Tibial nerve (tissue), 4 donors: ENCODE data around the gene KHDRBS2. TPM values are rescaled to one million over a fixed set of nuclear protein-coding genes. Genes with fewer than 3 reads are reported as not detected.

Experiments
- DNase-seq, 2 donors: peaks; one replicate each; pipeline ENCODE4 v3.0.0-alpha.2; 2019; ENCODE audit warnings: low spot score in 2 of 2
- H3K27ac ChIP-seq, 4 donors: fragments of 200-600 bp; sonication (generic) in 3 of 4; one replicate each; pipeline ENCODE4 v1.5.1; 2017 to 2019; ENCODE audit warnings: mild to moderate bottlenecking in 1 of 4
- H3K27me3 ChIP-seq, 2 donors: fragments of 200-600 bp; sonication (generic) in 1 of 2; one replicate each; pipeline versions ENCODE4 v1.5.1 to v1.6.0; 2017 to 2019
- H3K36me3 ChIP-seq, 3 donors: fragments of 200-600 bp; sonication (generic); one replicate each; pipeline ENCODE4 v1.5.1; 2018 to 2019
- H3K4me1 ChIP-seq, 4 donors: fragments of 200-600 bp; sonication (generic) in 3 of 4; one replicate each; pipeline ENCODE4 v1.5.1; 2017 to 2019
- H3K4me3 ChIP-seq, 4 donors: fragments of 200-600 bp; sonication (generic) in 3 of 4; one replicate each; pipeline ENCODE4 v1.5.1; 2017 to 2019; ENCODE audit warnings: mild to moderate bottlenecking in 1 of 4, moderate library complexity in 1 of 4
- H3K9me3 ChIP-seq, 4 donors: fragments of 200-600 bp; sonication (generic) in 3 of 4; one replicate each; pipeline ENCODE4 v1.5.1; 2017 to 2019
- EP300 ChIP-seq, 2 donors: sonication (generic); formaldehyde crosslinking; IDR thresholded peaks; one replicate each; pipeline ENCODE4 v1.6.1; 2017; ENCODE audit warnings: antibody characterized with exemption in 2 of 2, mild to moderate bottlenecking in 1 of 2
- POLR2A ChIP-seq, 2 donors: fragments of 450-650 bp; IDR thresholded peaks; one replicate each; pipeline ENCODE4 v1.6.1; 2017; ENCODE audit warnings: antibody characterized with exemption in 2 of 2, mild to moderate bottlenecking in 2 of 2, moderate library complexity in 2 of 2
- WGBS, 2 donors: methylation state at CpG; one replicate each; pipeline ENCODE4 v1.1.5; 2018; 5-methylcytosine and 5-hydroxymethylcytosine counted together
- total RNA-seq, 4 donors: library from RNA; depleted of rRNA; stranded (reverse); fragments of >200 nt; gene quantifications; one replicate each; pipeline ENCODE4 v1.1.0, GENCODE V29; 2016
- TF ChIP-seq, protein P1 (sequence below), 5 experiments: fragments of 200-600 bp in 3 of 5; fragments of 450-650 bp in 2 of 5; sonication (generic) in 3 of 5; IDR thresholded peaks; one replicate each; pipeline ENCODE4 v1.5.1; 2016 to 2019; ENCODE audit warnings: antibody characterized with exemption in 5 of 5, mild to moderate bottlenecking in 3 of 5, moderate library complexity in 2 of 5

KHDRBS2 gene
- total RNA-seq, 4 donors from 2014 or later: 0.21 to 3.3 (median 0.22) TPM; not detected in 1

DNA sequence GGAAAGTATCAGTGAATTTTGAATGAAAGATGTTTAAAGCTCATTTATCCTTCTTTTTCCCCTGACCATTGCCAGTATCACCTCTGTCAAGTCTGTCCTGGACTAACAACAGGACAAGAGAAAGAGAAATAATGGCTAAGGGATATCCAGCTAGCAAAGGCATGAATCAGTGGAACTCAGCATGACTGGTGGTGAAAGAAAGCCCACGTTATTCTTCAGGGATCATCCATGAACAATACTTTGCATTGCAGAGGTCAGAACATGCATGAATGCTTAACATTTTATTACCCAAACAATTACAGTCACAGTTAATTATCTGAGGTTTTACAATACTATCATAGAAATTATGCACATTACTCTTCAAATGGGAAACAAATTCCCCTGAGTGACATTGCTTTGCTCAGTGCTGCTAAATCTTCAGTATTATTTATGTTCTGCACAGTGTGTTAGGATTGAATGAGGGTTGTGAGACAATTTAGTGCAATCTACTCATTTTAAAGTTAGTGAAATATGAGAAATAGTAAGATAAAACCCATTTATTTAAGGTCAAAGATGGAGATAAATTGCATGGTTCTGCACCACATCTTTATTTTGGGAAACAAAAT, 350.7 kb downstream of the KHDRBS2 start:
- Histone ChIP-seq H3K9me3 (no peaks in the 10 kb centered on the region), H3K36me3 (no peaks in the 10 kb centered on the region), H3K4me1 (no peaks in the 10 kb centered on the region), H3K27ac (no peak overlapping the region), H3K27me3 (no peaks in the 10 kb centered on the region), H3K4me3 (no peak overlapping the region)
- no peak for DNase-seq
- WGBS, 2 donors: 7 to 19% methylated on average over 1 of the region's 1 CpG
- TF ChIP-seq POLR2A (IDR thresholded peaks at IDR 0.05) (no peak), EP300 (IDR thresholded peaks at IDR 0.05) (no peak)
- TF ChIP-seq, protein P1, sequence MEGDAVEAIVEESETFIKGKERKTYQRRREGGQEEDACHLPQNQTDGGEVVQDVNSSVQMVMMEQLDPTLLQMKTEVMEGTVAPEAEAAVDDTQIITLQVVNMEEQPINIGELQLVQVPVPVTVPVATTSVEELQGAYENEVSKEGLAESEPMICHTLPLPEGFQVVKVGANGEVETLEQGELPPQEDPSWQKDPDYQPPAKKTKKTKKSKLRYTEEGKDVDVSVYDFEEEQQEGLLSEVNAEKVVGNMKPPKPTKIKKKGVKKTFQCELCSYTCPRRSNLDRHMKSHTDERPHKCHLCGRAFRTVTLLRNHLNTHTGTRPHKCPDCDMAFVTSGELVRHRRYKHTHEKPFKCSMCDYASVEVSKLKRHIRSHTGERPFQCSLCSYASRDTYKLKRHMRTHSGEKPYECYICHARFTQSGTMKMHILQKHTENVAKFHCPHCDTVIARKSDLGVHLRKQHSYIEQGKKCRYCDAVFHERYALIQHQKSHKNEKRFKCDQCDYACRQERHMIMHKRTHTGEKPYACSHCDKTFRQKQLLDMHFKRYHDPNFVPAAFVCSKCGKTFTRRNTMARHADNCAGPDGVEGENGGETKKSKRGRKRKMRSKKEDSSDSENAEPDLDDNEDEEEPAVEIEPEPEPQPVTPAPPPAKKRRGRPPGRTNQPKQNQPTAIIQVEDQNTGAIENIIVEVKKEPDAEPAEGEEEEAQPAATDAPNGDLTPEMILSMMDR (IDR thresholded peaks at IDR 0.05): no peak

DNA sequence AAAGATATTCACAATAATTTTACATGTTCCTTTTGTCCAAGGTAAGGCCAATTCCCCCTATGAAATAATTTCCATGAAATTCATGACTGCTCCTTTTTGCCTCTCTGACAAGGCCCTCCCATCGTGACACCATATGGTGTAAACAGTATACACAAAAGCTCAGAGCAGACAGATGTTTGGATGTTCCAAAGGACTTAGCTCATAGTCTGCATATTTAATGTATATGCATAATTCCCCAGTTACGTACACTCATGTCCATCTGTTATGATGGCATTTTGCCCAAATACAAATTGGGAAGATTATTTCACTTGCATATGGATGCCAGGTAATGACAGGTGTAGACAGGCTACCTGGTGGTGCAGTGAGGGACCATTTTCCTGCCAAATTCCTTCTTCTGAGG, 376.5 kb downstream of the KHDRBS2 start:
- no peak for TF ChIP-seq EP300 (IDR thresholded peaks at IDR 0.05)
- TF ChIP-seq, protein P1 (IDR thresholded peaks at IDR 0.05): no peak
- no peak for TF ChIP-seq POLR2A (IDR thresholded peaks at IDR 0.05)
- no peak overlapping the region for H3K4me3 ChIP-seq
- DNase-seq: no peak
- 90 to 93% methylated on average over 2 of the region's 2 CpGs for WGBS, 2 donors
- H3K4me1 ChIP-seq: no peaks in the 10 kb centered on the region
- no peaks in the 10 kb centered on the region for H3K9me3 ChIP-seq
- H3K27ac ChIP-seq: no peak overlapping the region
- no peaks in the 10 kb centered on the region for H3K27me3 ChIP-seq
- H3K36me3 ChIP-seq: no peaks in the 10 kb centered on the region

DNA sequence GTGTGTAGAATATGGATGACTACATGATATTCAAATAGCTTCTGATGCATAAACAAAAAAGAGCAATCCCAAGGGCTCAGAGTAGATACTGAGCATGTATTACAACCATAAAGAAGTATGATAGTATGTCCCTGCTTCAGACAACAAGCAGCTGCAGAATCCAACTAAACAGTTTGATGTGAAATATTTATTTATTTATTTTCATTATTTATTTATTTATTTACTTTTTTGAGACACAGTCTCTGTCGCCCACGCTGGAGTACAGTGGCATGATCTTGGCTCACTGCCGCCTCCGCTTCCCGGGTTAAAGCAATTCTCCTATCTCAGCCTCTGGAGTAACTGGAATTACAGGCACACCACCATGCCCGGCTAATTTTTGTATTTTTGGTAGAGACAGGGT, 384.3 kb downstream of the KHDRBS2 start:
- Histone ChIP-seq H3K9me3 (no peaks in the 10 kb centered on the region), H3K36me3 (no peaks in the 10 kb centered on the region), H3K4me3 (no peak overlapping the region), H3K27ac (no peak overlapping the region), H3K4me1 (no peaks in the 10 kb centered on the region), H3K27me3 (no peaks in the 10 kb centered on the region)
- 92 to 95% methylated on average over 6 of the region's 6 CpGs for WGBS, 2 donors
- DNase-seq: no peak
- TF ChIP-seq EP300 (IDR thresholded peaks at IDR 0.05) (no peak), POLR2A (IDR thresholded peaks at IDR 0.05) (no peak)
- TF ChIP-seq, protein P1 (IDR thresholded peaks at IDR 0.05): no peak

DNA sequence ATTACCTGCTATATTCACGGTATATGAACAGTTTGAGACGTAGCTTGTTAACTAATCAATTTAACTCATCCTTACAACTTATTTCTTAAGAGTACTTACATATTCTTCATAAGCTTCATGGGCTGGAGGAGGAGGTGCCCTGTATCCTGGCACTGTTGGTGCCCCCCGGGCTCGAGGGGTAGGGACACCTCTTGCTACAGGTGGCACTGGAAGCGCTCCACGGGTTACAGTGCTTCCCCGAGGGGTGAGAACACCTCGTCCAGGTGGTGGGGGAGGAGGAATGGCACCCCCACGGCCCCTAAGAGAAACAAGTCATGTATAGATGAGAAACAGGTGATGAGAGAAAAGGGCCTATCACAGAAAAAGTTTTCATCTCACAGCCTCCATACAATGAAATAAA, 391.5 kb downstream of the KHDRBS2 start:
- no peak for DNase-seq
- H3K27ac ChIP-seq: no peak overlapping the region

DNA sequence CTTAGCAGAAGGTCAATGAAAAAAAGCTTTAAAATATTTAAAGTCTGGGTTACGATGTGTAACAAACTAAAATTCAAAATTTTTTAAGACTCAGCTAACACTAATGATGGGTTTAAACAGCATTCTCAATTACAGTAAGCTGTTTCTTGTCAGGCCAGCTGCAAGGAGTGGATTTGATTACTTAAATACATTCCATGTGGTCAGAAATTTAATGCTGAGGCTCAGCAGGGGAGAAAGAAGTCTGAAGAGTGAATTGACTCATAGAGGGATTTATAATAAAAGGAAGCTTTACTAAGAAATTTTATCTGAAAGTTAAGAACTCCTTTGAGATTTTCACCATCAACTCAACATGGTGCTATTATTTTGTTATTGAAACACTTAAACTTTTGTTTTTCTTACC, 398.6 kb downstream of the KHDRBS2 start:
- H3K27me3 ChIP-seq: no peaks in the 10 kb centered on the region
- DNase-seq: no peak
- H3K4me1 ChIP-seq: no peaks in the 10 kb centered on the region
- TF ChIP-seq EP300 (IDR thresholded peaks at IDR 0.05): no peak
- no peak for TF ChIP-seq POLR2A (IDR thresholded peaks at IDR 0.05)
- TF ChIP-seq, protein P1 (IDR thresholded peaks at IDR 0.05): no peak
- no peaks in the 10 kb centered on the region for H3K9me3 ChIP-seq
- no peaks in the 10 kb centered on the region for H3K36me3 ChIP-seq
- no peak overlapping the region for H3K4me3 ChIP-seq
- 52 to 65% methylated on average over 1 of the region's 1 CpG for WGBS, 2 donors
- H3K27ac ChIP-seq: no peak overlapping the region

More for the DNA sequence above, 391.5 kb downstream of the KHDRBS2 start:
- Histone ChIP-seq H3K27me3 (no peaks in the 10 kb centered on the region), H3K9me3 (no peaks in the 10 kb centered on the region), H3K4me3 (no peak overlapping the region), H3K36me3 (no peaks in the 10 kb centered on the region), H3K4me1 (no peaks in the 10 kb centered on the region)
- TF ChIP-seq EP300 (IDR thresholded peaks at IDR 0.05): no peak
- no peak for TF ChIP-seq POLR2A (IDR thresholded peaks at IDR 0.05)
- TF ChIP-seq, protein P1 (IDR thresholded peaks at IDR 0.05): no peak
- 80 to 84% methylated on average over 9 of the region's 9 CpGs for WGBS, 2 donors
